ENCODE results near the gene CRYL1. TPM values are rescaled to one million over a fixed set of nuclear protein-coding genes. Genes with fewer than 3 reads are reported as not detected.

CRYL1 gene
- total and polyA plus RNA-seq, 2 of the 13 experiments (the other 11 are each of a cell fraction or from before 2014, with no cell fraction given), result 57.2 to 115 TPM

DNA sequence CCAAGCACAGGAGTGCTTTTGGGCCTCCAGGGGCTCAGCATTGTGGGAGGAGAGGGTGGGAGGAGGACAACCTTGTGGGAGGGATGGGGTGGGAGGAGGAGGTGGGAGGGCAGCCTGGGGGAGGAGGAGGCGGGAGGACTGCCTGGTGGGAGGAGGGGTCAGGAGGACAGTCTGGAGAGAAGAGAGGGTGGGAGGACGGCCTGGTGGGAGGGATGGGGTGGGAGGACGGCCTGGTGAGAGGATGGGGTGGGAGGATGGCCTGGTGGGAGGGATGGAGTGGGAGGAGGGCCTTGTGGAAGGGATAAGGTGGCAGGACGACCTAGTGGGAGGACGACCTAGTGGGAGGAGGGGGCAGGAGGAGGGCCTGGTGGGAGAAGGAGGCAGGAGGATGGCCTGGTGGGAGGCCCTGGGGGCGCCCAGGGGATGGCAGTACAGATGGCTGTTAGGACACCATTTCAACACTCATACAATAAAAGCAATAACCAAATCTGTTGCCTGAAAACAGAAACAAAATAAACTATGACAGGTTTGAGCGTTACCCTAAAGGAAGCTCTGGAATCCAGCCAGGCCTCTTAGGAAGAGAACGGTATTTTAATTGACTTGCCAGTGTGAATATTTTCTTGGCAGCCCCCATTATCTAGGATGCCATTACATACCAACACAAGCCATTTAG lies 63.7 kb downstream of the CRYL1 start:
- Histone ChIP-seq H3K27ac (ENCODE audit: extremely low read length, insufficient read depth, low read length) (no peak overlapping the region), H3K4me1 (ENCODE audit: insufficient read depth, low read length) (no peaks in the 10 kb centered on the region), H3K9me3 (ENCODE audit: low read length) (no peaks in the 10 kb centered on the region), H4K20me1 (ENCODE audit: insufficient read depth, low read length) (no peaks in the 10 kb centered on the region), H3K9ac (ENCODE audit: insufficient read depth, low read depth, low read length) (no peak overlapping the region), H3K4me2 (ENCODE audit: low read depth, low read length) (no peak overlapping the region), H2AFZ (ENCODE audit: low read length) (no peak overlapping the region), H3K27me3 (ENCODE audit: control insufficient read depth in 1 of 2, insufficient read depth in 2 of 2, low read length in 2 of 2) (no peaks in the 10 kb centered on the region; a peak in 1 of 5 replicates), H3K36me3 (replicated peaks in 1 of 2; ENCODE audit: control insufficient read depth in 1 of 2, insufficient read depth in 2 of 2, low read length in 2 of 2) (no peaks in the 10 kb centered on the region), H3K4me3 (replicated peaks in 1 of 3; ENCODE audit: insufficient read depth in 1 of 3, low read depth in 2 of 3, low read length in 3 of 3) (no peak overlapping the region), H3K79me2 (ENCODE audit: insufficient read depth, low read length) (no peaks in the 10 kb centered on the region)
- DNase-seq (ENCODE audit: low spot score) (no peak), ATAC-seq (no peak), FAIRE-seq (no peak)
- BruUV-seq (replicated peaks), result no TSS peak
- in situ Hi-C loops (cut with HindIII; ENCODE audit: extremely low pct_ligation_motif_present, low pct_unique_long_range_greater_than_20kb), result no loop called here
- intact Hi-C loops (cut with micrococcal nuclease; ENCODE audit: unreplicated experiment), result no loop called here
- ChIA-PET POLR2A (no interaction called here), CTCF (ENCODE audit: low intra/inter-chr PET ratio, low total read pairs) (no interaction called here)
- WGBS (ENCODE audit: low lambda C conversion rate), result 85% methylated on average over 8 of the region's 8 CpGs
- no peak for TF ChIP-seq ZNF564 (CRISPR knock-in tag; IDR thresholded peaks at IDR 0.05)
- TF ChIP-seq ZXDC (CRISPR knock-in tag; IDR thresholded peaks at IDR 0.05), result no peak
- no peak for TF ChIP-seq HCFC1 (IDR thresholded peaks at IDR 0.05; ENCODE audit: low read depth, low read length)
- no peak for TF ChIP-seq PRMT3 (CRISPR knock-in tag; IDR thresholded peaks at IDR 0.05; ENCODE audit: borderline replicate concordance, low read depth)
- no peak for TF ChIP-seq SNRNP70 (IDR thresholded peaks at IDR 0.05; ENCODE audit: low read depth, low read length)
- no peak for TF ChIP-seq ZKSCAN1 (IDR thresholded peaks at IDR 0.05; ENCODE audit: low read length)
- TF ChIP-seq ZBTB49 (CRISPR knock-in tag; IDR thresholded peaks at IDR 0.05; ENCODE audit: borderline replicate concordance), result no peak
- TF ChIP-seq SMC3 (IDR thresholded peaks at IDR 0.05; ENCODE audit: low read length), result no peak
- TF ChIP-seq, protein P1, sequence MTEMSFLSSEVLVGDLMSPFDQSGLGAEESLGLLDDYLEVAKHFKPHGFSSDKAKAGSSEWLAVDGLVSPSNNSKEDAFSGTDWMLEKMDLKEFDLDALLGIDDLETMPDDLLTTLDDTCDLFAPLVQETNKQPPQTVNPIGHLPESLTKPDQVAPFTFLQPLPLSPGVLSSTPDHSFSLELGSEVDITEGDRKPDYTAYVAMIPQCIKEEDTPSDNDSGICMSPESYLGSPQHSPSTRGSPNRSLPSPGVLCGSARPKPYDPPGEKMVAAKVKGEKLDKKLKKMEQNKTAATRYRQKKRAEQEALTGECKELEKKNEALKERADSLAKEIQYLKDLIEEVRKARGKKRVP (CRISPR knock-in tag; IDR thresholded peaks at IDR 0.05), result no peak
- TF ChIP-seq TRIM22 (IDR thresholded peaks at IDR 0.05), result no peak
- no peak for TF ChIP-seq ZMYM3 (CRISPR knock-in tag; IDR thresholded peaks at IDR 0.05)
- no peak for TF ChIP-seq THAP11 (CRISPR knock-in tag; IDR thresholded peaks at IDR 0.05)
- no peak for TF ChIP-seq NR2F6 (IDR thresholded peaks at IDR 0.05)
- TF ChIP-seq NR2F6 (CRISPR knock-in tag; IDR thresholded peaks at IDR 0.05), result no peak
- no peak for TF ChIP-seq BCLAF1 (IDR thresholded peaks at IDR 0.05)

All from HepG2 (cell line).